H7 (cell line): Measurements from ENCODE around the gene LIG4. TPM values are rescaled to one million over a fixed set of nuclear protein-coding genes. Genes with fewer than 3 reads are reported as not detected.

ENCODE experiments used
- DNase-seq: peaks from one replicate; pipeline ENCODE4 v3.0.0; 2012
- H3K27me3 ChIP-seq: 2 replicates; pipeline ENCODE4 v1.6.0; 2011; ENCODE audit warnings: mild to moderate bottlenecking, low read length; ENCODE audit not compliant: control insufficient read depth, insufficient read depth
- H3K36me3 ChIP-seq: replicated peaks from 2 replicates; pipeline ENCODE4 v1.5.1; 2011; ENCODE audit warnings: low read length; ENCODE audit not compliant: control insufficient read depth, insufficient read depth
- H3K4me3 ChIP-seq: 2 replicates; pipeline ENCODE4 v1.5.1; 2011; ENCODE audit warnings: low read depth, mild to moderate bottlenecking, control low read depth, low read length, moderate library complexity; ENCODE audit not compliant: insufficient read depth
- total RNA-seq: library from RNA; depleted of rRNA; stranded (reverse); fragments of >200 nt; shearing (Covaris generic); gene quantifications from 2 replicates; pipeline ENCODE4 v1.2.3, GENCODE V29; 2014; rRNA removed

Gene LIG4
- total RNA-seq, 1 experiment from 2014 or later: 3.7 TPM

DNA sequence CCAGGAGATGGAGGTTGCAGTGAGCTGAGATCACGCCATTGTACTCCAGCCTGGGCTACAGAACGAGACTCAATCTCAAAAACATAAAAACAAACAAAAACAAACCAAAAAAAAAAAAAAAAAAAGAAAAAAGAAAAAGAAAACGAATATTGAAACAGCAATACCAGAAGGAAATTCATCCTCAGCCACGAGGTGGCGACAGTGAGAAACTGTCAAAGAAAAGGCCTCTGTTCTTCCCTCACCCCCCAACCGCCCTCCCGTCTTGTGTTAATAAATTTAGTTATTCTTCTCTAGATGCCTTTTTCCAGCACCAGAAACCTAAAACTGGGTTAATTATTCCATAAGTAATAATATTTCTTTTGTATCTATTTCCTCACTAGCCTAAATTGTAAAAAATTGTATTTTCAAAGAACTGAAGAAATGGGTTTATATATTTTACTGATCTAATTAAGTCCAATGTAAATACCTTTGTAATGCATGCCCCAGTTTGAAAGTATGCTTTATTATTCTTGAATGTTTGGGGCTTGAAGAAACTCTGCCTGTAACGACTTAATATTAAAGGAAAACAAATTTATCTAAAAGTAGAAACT is 38.6 kb downstream of the LIG4 start:
- H3K27me3 ChIP-seq: no peaks in the 10 kb centered on the region
- peak; percentile 54 for DNase-seq

DNA sequence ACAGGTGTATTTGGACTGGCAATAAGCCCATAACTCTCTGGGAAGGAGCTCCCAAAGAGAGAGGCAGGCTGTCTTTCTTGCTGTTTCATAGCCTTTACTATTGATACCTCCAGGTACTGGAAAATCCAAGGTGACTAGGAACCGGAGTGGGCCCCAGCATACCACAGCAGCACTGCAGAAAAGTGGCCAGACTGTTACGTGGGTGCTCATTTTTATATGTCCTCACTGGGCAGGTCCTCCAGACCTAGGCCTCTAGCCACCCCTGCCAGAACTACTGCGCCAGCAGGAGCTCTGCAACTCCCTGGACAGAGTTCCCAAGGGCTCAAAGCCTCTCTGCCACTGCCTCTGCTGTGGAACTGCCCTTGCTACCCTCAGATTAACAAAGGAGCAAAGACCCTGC is 46.4 kb downstream of the LIG4 start:
- Histone ChIP-seq H3K36me3 (no peaks in the 10 kb centered on the region), H3K4me3 (no peak overlapping the region), H3K27me3 (no peaks in the 10 kb centered on the region)
- no peak for DNase-seq

More for the DNA sequence above, 38.6 kb downstream of the LIG4 start:
- no peaks in the 10 kb centered on the region for H3K36me3 ChIP-seq
- no peak overlapping the region for H3K4me3 ChIP-seq

DNA sequence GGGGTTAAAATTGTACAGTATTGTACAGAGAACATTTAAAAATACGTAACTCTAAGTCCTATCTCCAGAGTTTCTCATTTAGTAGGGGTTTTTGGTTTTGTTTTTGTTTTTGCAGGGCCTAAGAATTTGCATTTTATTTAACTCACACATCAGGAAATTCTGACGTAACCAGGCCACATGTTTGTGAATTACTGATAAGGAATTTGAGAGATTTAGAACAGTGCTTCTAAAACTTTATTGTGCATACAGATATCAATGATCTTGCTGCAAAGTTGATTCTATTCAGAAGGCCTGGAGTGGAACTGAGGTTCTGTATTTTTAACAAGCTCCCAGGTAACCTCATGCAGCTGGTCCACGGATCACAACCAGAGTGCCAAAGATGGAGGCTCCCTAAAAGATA is 49.3 kb downstream of the LIG4 start:
- no peak for DNase-seq
- Histone ChIP-seq H3K4me3 (no peak overlapping the region), H3K36me3 (no peaks in the 10 kb centered on the region), H3K27me3 (no peaks in the 10 kb centered on the region)

GRCh38 chr13:108158746-108159145 is 56.6 kb downstream of the LIG4 start:
- Histone ChIP-seq H3K4me3 (no peak overlapping the region), H3K27me3 (no peaks in the 10 kb centered on the region), H3K36me3 (no peaks in the 10 kb centered on the region)
- no peak for DNase-seq

Other genes with a start within 250 kb of the LIG4 start
- gene ABHD13, start 2.9 kb upstream of the LIG4 start, total RNA-seq: 4.1 and 4.6 TPM in 2 replicates
- 0.33 and 1.9 TPM in 2 replicates for gene TNFSF13B, start 54.2 kb upstream of the LIG4 start, total RNA-seq